ENCODE measurements around the gene WNT4. TPM values are rescaled to one million over a fixed set of nuclear protein-coding genes. Genes with fewer than 3 reads are reported as not detected.

The WNT4 gene
- total and polyA plus RNA-seq, 9 of the 15 experiments (the other 6 are each of a cell fraction or from before 2014, with no cell fraction given) = 0.01 TPM; not detected in 8

- H2AFZ ChIP-seq (ENCODE audit: low read depth, low read length) = no peak overlapping the region
- H3K27me3 ChIP-seq (ENCODE audit: control insufficient read depth in 2 of 2, insufficient read depth in 2 of 2, low read length in 2 of 2) = no peaks in the 10 kb centered on the region
- in situ Hi-C loops (cut with MboI) (no loop called here), intact Hi-C loops (cut with micrococcal nuclease) (no loop called here)
- no peak for ATAC-seq
- peaks cover 9% of the 10 kb centered on the region in 2 experiments; a peak in 4 of 5 replicates for H3K4me1 ChIP-seq (replicated peaks in 1 of 2; ENCODE audit: control insufficient read depth in 2 of 2, insufficient read depth in 2 of 2, low read length in 2 of 2)
- H3K36me3 ChIP-seq (ENCODE audit: control insufficient read depth, insufficient read depth, low read length) = peaks cover 84% of the 10 kb centered on the region
- H3K4me2 ChIP-seq (ENCODE audit: insufficient read depth, low read length) = no peak overlapping the region
- H3K4me3 ChIP-seq = no peak overlapping the region
- ChIA-PET POLR2A (interaction anchor here (0.5 to 3.2 kb wide), 4 partner anchors 9 to 52 kb away, joined by 3 to 22 read pairs (median 5); partner anchors contain the start of gene CDC42), CTCF (ENCODE audit: low intra/inter-chr PET ratio) (no interaction called here)
- H3K9ac ChIP-seq (ENCODE audit: insufficient read depth in 1 of 2, low read depth in 2 of 2, low read length in 2 of 2) = no peak overlapping the region
- H3K9me1 ChIP-seq (ENCODE audit: control insufficient read depth, insufficient read depth, low read length) = no peaks in the 10 kb centered on the region
- WGBS (ENCODE audit: insufficient coverage, low coverage, missing lambda C conversion rate) = 75% methylated on average over 2 of the region's 2 CpGs
- H3K27ac ChIP-seq (ENCODE audit: extremely low read depth, low read depth, low read length) = no peak overlapping the region
- peaks cover 13% of the 10 kb centered on the region for H4K20me1 ChIP-seq (replicated peaks; ENCODE audit: control insufficient read depth, insufficient read depth, low read length)
- FAIRE-seq = no peak
- 0 out of 2 replicates have a peak, but pooled peaks have one; percentile 28 for TF ChIP-seq POLR2H (tag; IDR thresholded peaks at IDR 0.05; ENCODE audit: low read depth)
- TF ChIP-seq ILF3 (IDR thresholded peaks at IDR 0.05; ENCODE audit: borderline replicate concordance) = 0 out of 2 replicates have a peak, but pooled peaks have one; percentile 32
- TF ChIP-seq SRSF9 (IDR thresholded peaks at IDR 0.05; ENCODE audit: borderline replicate concordance, low read depth, low read length) = no peak
- no TSS peak for BruUV-seq (replicated peaks)
- DNase-seq (ENCODE audit: extremely low read depth in 1 of 4, low spot score in 3 of 4) = no peak
- no peaks in the 10 kb centered on the region for H3K9me3 ChIP-seq (replicated peaks; ENCODE audit: control insufficient read depth, insufficient read depth, low read depth, low read length)
- peaks cover 92% of the 10 kb centered on the region for H3K79me2 ChIP-seq (ENCODE audit: control insufficient read depth, insufficient read depth, low read length)
Measured at GRCh38 chr1:22080191-22080590, 62.7 kb downstream of the WNT4 start.

- H4K20me1 ChIP-seq (replicated peaks; ENCODE audit: control insufficient read depth, insufficient read depth, low read length) = peaks cover 18% of the 10 kb centered on the region
- intact Hi-C loops (cut with micrococcal nuclease) = no loop called here
- ATAC-seq (no peak), DNase-seq (ENCODE audit: extremely low read depth in 1 of 4, low spot score in 3 of 4) (no peak), FAIRE-seq (no peak)
- WGBS (ENCODE audit: insufficient coverage, low coverage, missing lambda C conversion rate) = 94% methylated on average over 2 of the region's 2 CpGs
- H3K4me2 ChIP-seq (ENCODE audit: insufficient read depth, low read length) = no peak overlapping the region
- ChIA-PET CTCF (ENCODE audit: low intra/inter-chr PET ratio) (no interaction called here), POLR2A (interaction anchor here (0.9 to 1.3 kb wide), 2 partner anchors 12 to 36 kb away, joined by 3 to 4 read pairs; no protein-coding TSS in a partner anchor)
- no peak overlapping the region for H3K9ac ChIP-seq (ENCODE audit: insufficient read depth in 1 of 2, low read depth in 2 of 2, low read length in 2 of 2)
- H3K79me2 ChIP-seq (ENCODE audit: control insufficient read depth, insufficient read depth, low read length) = peaks cover 91% of the 10 kb centered on the region
- H3K27me3 ChIP-seq (ENCODE audit: control insufficient read depth in 2 of 2, insufficient read depth in 2 of 2, low read length in 2 of 2) = no peaks in the 10 kb centered on the region
- no TSS peak for BruUV-seq (replicated peaks)
- H2AFZ ChIP-seq (ENCODE audit: low read depth, low read length) = no peak overlapping the region
- peaks cover under 1% of the 10 kb centered on the region for H3K9me1 ChIP-seq (ENCODE audit: control insufficient read depth, insufficient read depth, low read length)
- H3K4me3 ChIP-seq = no peak overlapping the region
- no peak for TF ChIP-seq SMC3 (conservative IDR thresholded peaks at IDR 0.05; ENCODE audit: insufficient read depth, low read depth, low read length)
- 0 out of 2 replicates have a peak, but pooled peaks have one; percentile 3 for TF ChIP-seq RFX1 (IDR thresholded peaks at IDR 0.05)
- H3K4me1 ChIP-seq (replicated peaks in 1 of 2; ENCODE audit: control insufficient read depth in 2 of 2, insufficient read depth in 2 of 2, low read length in 2 of 2) = peaks cover 13 to 22% of the 10 kb centered on the region in 2 experiments
- H3K36me3 ChIP-seq (ENCODE audit: control insufficient read depth, insufficient read depth, low read length) = peaks cover 85% of the 10 kb centered on the region
- no peak overlapping the region; the same call in 2 of the 3 replicates for H3K27ac ChIP-seq (ENCODE audit: extremely low read depth, low read depth, low read length)
- in situ Hi-C loops (cut with MboI) = no loop called here
- no peaks in the 10 kb centered on the region for H3K9me3 ChIP-seq (replicated peaks; ENCODE audit: control insufficient read depth, insufficient read depth, low read depth, low read length)
Measured at GRCh38 chr1:22078133-22078532, 64.8 kb downstream of the WNT4 start.
